K562 (cell line): Measurements from ENCODE around the gene CCDC15. TPM values are rescaled to one million over a fixed set of nuclear protein-coding genes. Genes with fewer than 3 reads are reported as not detected.

ENCODE experiments used
- ATAC-seq: fragments of 200-7000 bp; cut with Tn5 transposase; 3 replicates; pipeline ENCODE4 v1.9.1; 2020; ENCODE audit warnings: moderate library complexity
- BruUV-seq: library from RNA; stranded (reverse); fragments of 400-500 nt; replicated peaks from 2 replicates; lab custom pipeline; 2021; lab: Mats Ljungman, UMichigan
- CTCF ChIA-PET: fragments of 300-600 bp; formaldehyde crosslinking; extraction: SDS; loops from one replicate; lab custom pipeline; 2021; ENCODE audit warnings: low intra/inter-chr PET ratio; lab: Yijun Ruan, JAX
- POLR2A ChIA-PET: fragments of 300-600, 350-650 bp; sonication (Branson Sonifier 250); formaldehyde crosslinking; extraction: SDS; loops from one replicate; lab custom pipeline; 2021; ENCODE audit warnings: antibody characterized with exemption, inconsistent platforms; lab: Yijun Ruan, JAX
- DNase-seq, 4 experiments: peaks; one replicate each; pipeline versions ENCODE4 v3.0.0 to v3.0.0-alpha.2; 2011 to 2018; ENCODE audit warnings: low spot score in 3 of 4, mixed read lengths in 3 of 4; ENCODE audit errors: extremely low read depth in 1 of 4
- FAIRE-seq: peaks from 2 replicates; lab custom pipeline; 2011; peaks lifted over from hg19 to GRCh38; lab: Jason Lieb, UNC
- H2AFZ ChIP-seq: 2 replicates; pipeline ENCODE4 v1.6.0; 2011; ENCODE audit warnings: low read depth, low read length, control low read depth, inconsistent platforms
- H3K27ac ChIP-seq: fragments of 200-600 bp; 3 replicates; pipeline ENCODE4 v1.8.0; 2011; ENCODE audit warnings: low read depth, mild to moderate bottlenecking, control low read depth, inconsistent platforms, low read length, moderate library complexity, mixed read lengths; ENCODE audit errors: extremely low read depth
- H3K27me3 ChIP-seq, 2 experiments: fragments of 300-600 bp in 1 of 2; 2 replicates in 1 of 2; 3 replicates in 1 of 2; pipeline versions ENCODE4 v1.6.0 to v1.8.0; 2011; ENCODE audit warnings: inconsistent platforms in 2 of 2, low read length in 2 of 2, mild to moderate bottlenecking in 1 of 2, mixed read lengths in 1 of 2, moderate library complexity in 1 of 2; ENCODE audit not compliant: control insufficient read depth in 2 of 2, insufficient read depth in 2 of 2
- H3K36me3 ChIP-seq: fragments of 300-600 bp; 3 replicates; pipeline ENCODE4 v1.8.0; 2011; ENCODE audit warnings: mild to moderate bottlenecking, low read length, inconsistent platforms; ENCODE audit not compliant: control insufficient read depth, insufficient read depth
- H3K4me1 ChIP-seq, 2 experiments: fragments of 200-600 bp in 1 of 2; replicated peaks in 1 of 2; 2 replicates in 1 of 2; 3 replicates in 1 of 2; pipeline versions ENCODE4 v1.5.1 to v1.8.0; 2011; ENCODE audit warnings: inconsistent platforms in 2 of 2, low read length in 2 of 2, mild to moderate bottlenecking in 1 of 2, mixed read lengths in 1 of 2, moderate library complexity in 1 of 2; ENCODE audit not compliant: control insufficient read depth in 2 of 2, insufficient read depth in 2 of 2
- H3K4me2 ChIP-seq: 2 replicates; pipeline ENCODE4 v1.6.1; 2011; ENCODE audit warnings: low read length, control low read depth, inconsistent platforms, mixed read lengths; ENCODE audit not compliant: insufficient read depth
- H3K4me3 ChIP-seq: fragments of 200-600 bp; sonication (generic), shearing (Covaris generic); 2 replicates; pipeline ENCODE4 v1.5.1; 2016; ENCODE audit warnings: control low read depth, inconsistent platforms
- H3K79me2 ChIP-seq: fragments of 200-600 bp; 3 replicates; pipeline ENCODE4 v1.8.0; 2011; ENCODE audit warnings: low read length, inconsistent platforms; ENCODE audit not compliant: control insufficient read depth, insufficient read depth
- H3K9ac ChIP-seq, 2 experiments: 2 replicates each; pipeline versions ENCODE4 v1.6.0 to v1.6.1; 2011; ENCODE audit warnings: low read depth in 2 of 2, low read length in 2 of 2, control low read depth in 1 of 2, inconsistent platforms in 1 of 2, mild to moderate bottlenecking in 1 of 2, mixed read lengths in 1 of 2; ENCODE audit not compliant: insufficient read depth in 1 of 2
- H3K9me1 ChIP-seq: one replicate; pipeline ENCODE4 v1.6.0; 2011; ENCODE audit warnings: inconsistent platforms, mild to moderate bottlenecking, low read length, moderate library complexity; ENCODE audit not compliant: control insufficient read depth, insufficient read depth
- H3K9me3 ChIP-seq: replicated peaks from 2 replicates; pipeline ENCODE4 v1.5.1; 2011; ENCODE audit warnings: low read depth, low read length, inconsistent platforms; ENCODE audit not compliant: control insufficient read depth, insufficient read depth
- H4K20me1 ChIP-seq: replicated peaks from 2 replicates; pipeline ENCODE4 v1.6.1; 2011; ENCODE audit warnings: low read length, inconsistent platforms, mixed read lengths; ENCODE audit not compliant: control insufficient read depth, insufficient read depth
- FOS ChIP-seq: IDR thresholded peaks from 3 replicates; pipeline ENCODE4 v1.6.1; 2011; ENCODE audit not compliant: insufficient read length; ENCODE audit errors: extremely low read depth
- GTF2E2 ChIP-seq: fragments of 200-800 bp; sonication (Bioruptor generic); IDR thresholded peaks from 2 replicates; pipeline ENCODE4 v1.6.1; 2016; ENCODE audit warnings: missing genetic modification characterization, missing compliant biosample characterization
- MAFF ChIP-seq: IDR thresholded peaks from 2 replicates; pipeline ENCODE4 v1.6.1; 2012; ENCODE audit warnings: low read length, improper control_type of control experiment
- NCOA6 ChIP-seq: fragments of 450-650 bp; IDR thresholded peaks from 2 replicates; pipeline ENCODE4 v1.6.1; 2017; ENCODE audit warnings: mild to moderate bottlenecking
- ZBTB7A ChIP-seq: IDR thresholded peaks from 2 replicates; pipeline ENCODE4 v1.6.1; 2011; ENCODE audit warnings: low read depth, mild to moderate bottlenecking, low read length, moderate library complexity, borderline replicate concordance; ENCODE audit not compliant: control insufficient read depth
- ZC3H4 ChIP-seq: sonication (generic); formaldehyde crosslinking; IDR thresholded peaks from 2 replicates; pipeline ENCODE4 v1.9.0; 2021; ENCODE audit warnings: missing genetic modification reagents, borderline replicate concordance
- ZNF165 ChIP-seq: fragments of 250-450 bp; sonication (Bioruptor Pico); IDR thresholded peaks from 2 replicates; pipeline ENCODE4 v1.4.0; 2020; ENCODE audit warnings: borderline replicate concordance
- ZNF75A ChIP-seq: fragments of 450-650 bp; formaldehyde crosslinking; IDR thresholded peaks from 2 replicates; pipeline ENCODE4 v1.4.0; 2020; ENCODE audit warnings: mild to moderate bottlenecking
- ZNF766 ChIP-seq: fragments of 200-800 bp; sonication (Bioruptor generic); conservative IDR thresholded peaks from 2 replicates; pipeline ENCODE4 v1.6.1; 2016; ENCODE audit warnings: missing genetic modification characterization, missing compliant biosample characterization
- WGBS: fragments of 100-300 bp; shearing (Covaris generic); methylation state at CpG from one replicate; pipeline ENCODE4 v1.1.6; 2016; ENCODE audit warnings: low coverage, mixed read lengths; ENCODE audit not compliant: insufficient coverage; ENCODE audit errors: missing lambda C conversion rate; 5-methylcytosine and 5-hydroxymethylcytosine counted together
- in situ Hi-C: fragments of 300-500 bp; cut with MboI; formaldehyde crosslinking; loops from 4 replicates; pipeline ENCODE4 v1.15.0; 2018; ENCODE audit warnings: inconsistent platforms, mixed read lengths
- intact Hi-C: fragments of 100-400 bp; cut with micrococcal nuclease; formaldehyde crosslinking; loops from 2 replicates; pipeline ENCODE4 v1.14.2; 2022
- polyA plus RNA-seq, 8 experiments: library from polyadenylated mRNA; depleted of rRNA in 4 of 8; stranded (reverse) in 5 of 8; unstranded in 3 of 8; fragments of >200 nt; fragmentation: Nextera tagmentation in 2 of 8; fragmentation: Illumina TruSeq in 1 of 8; extraction: Ambion mirVana in 2 of 8; extraction: Trizol in 1 of 8; gene quantifications; 2 replicates each; pipeline versions ENCODE4 v1.2.1 to v1.2.3, GENCODE V29; 2011 to 2014; ENCODE audit warnings: inconsistent platforms in 1 of 8, missing spikeins in 1 of 8
- total RNA-seq, 7 experiments: library from RNA; depleted of rRNA in 6 of 7; stranded (reverse); fragments of >200 nt in 6 of 7; fragmentation: Illumina TruSeq in 2 of 7; extraction: Trizol in 2 of 7; gene quantifications; 2 replicates each; pipeline versions ENCODE4 v1.2.1 to v1.2.3, GENCODE V29; 2011 to 2021; ENCODE audit warnings: low replicate concordance in 1 of 7
- TF ChIP-seq, protein P1 (sequence below), 3 experiments: IDR thresholded peaks in 2 of 3; conservative IDR thresholded peaks in 1 of 3; 2 replicates each; pipeline ENCODE4 v1.5.1; 2011 to 2012; ENCODE audit warnings: low read length in 3 of 3, mild to moderate bottlenecking in 3 of 3, control low read depth in 2 of 3, improper control_type of control experiment in 1 of 3, inconsistent platforms in 1 of 3, low read depth in 1 of 3, mixed read lengths in 1 of 3, moderate library complexity in 1 of 3; ENCODE audit not compliant: insufficient read depth in 2 of 3

The CCDC15 gene
- total and polyA plus RNA-seq, 9 of the 15 experiments (the other 6 are each of a cell fraction or from before 2014, with no cell fraction given), result 1.9 to 9.2 (median 3.9) TPM

GRCh38 chr11:124930799-124931198 is 23.2 kb upstream of the CCDC15 start (continued):
- TF ChIP-seq ZNF766 (no peak), ZNF75A (no peak), FOS (no peak), NCOA6 (no peak), ZNF165 (CRISPR knock-in tag) (no peak), MAFF (no peak)
- TF ChIP-seq, all 486 proteins: peak for 0

- CTCF ChIA-PET, result no interaction called here
- H3K9me1 ChIP-seq, result no peaks in the 10 kb centered on the region
- FAIRE-seq (no peak), ATAC-seq (0 out of 3 replicates have a peak, but pooled peaks have one; percentile 41), DNase-seq (no peak)
- H2AFZ ChIP-seq, result no peak overlapping the region
- H3K9ac ChIP-seq, result no peak overlapping the region
- no peaks in the 10 kb centered on the region for H3K4me1 ChIP-seq
- no peaks in the 10 kb centered on the region for H4K20me1 ChIP-seq
- no peak overlapping the region for H3K4me2 ChIP-seq
- no peaks in the 10 kb centered on the region for H3K36me3 ChIP-seq
- POLR2A ChIA-PET, result interaction anchor here (0.6 kb wide), 1 partner anchor 177 kb away, joined by 3 read pairs; the partner anchor contains the start of gene TMEM218
- in situ Hi-C loops (no loop called here), intact Hi-C loops (no loop called here)
- no peaks in the 10 kb centered on the region for H3K79me2 ChIP-seq
- BruUV-seq, result no TSS peak
- 0% methylated on average over 4 of the region's 4 CpGs for WGBS
- peaks cover 20 to 30% of the 10 kb centered on the region in 2 experiments; a peak in 4 of 5 replicates for H3K27me3 ChIP-seq
- TF ChIP-seq ZBTB7A (no peak), GTF2E2 (no peak), ZC3H4 (CRISPR knock-in tag) (no peak)
- TF ChIP-seq, protein P1, sequence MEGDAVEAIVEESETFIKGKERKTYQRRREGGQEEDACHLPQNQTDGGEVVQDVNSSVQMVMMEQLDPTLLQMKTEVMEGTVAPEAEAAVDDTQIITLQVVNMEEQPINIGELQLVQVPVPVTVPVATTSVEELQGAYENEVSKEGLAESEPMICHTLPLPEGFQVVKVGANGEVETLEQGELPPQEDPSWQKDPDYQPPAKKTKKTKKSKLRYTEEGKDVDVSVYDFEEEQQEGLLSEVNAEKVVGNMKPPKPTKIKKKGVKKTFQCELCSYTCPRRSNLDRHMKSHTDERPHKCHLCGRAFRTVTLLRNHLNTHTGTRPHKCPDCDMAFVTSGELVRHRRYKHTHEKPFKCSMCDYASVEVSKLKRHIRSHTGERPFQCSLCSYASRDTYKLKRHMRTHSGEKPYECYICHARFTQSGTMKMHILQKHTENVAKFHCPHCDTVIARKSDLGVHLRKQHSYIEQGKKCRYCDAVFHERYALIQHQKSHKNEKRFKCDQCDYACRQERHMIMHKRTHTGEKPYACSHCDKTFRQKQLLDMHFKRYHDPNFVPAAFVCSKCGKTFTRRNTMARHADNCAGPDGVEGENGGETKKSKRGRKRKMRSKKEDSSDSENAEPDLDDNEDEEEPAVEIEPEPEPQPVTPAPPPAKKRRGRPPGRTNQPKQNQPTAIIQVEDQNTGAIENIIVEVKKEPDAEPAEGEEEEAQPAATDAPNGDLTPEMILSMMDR (IDR thresholded peaks at IDR 0.05 in 2 of 3, conservative IDR thresholded peaks at IDR 0.05 in 1 of 3; ENCODE audit: insufficient read depth in 2 of 3, low read depth in 1 of 3, low read length in 3 of 3), result peak in 2 of 3 experiments; percentile 17 to 25; a peak in 2 of 6 replicates
- H3K27ac ChIP-seq, result no peak overlapping the region
- H3K4me3 ChIP-seq, result no peak overlapping the region
- no peaks in the 10 kb centered on the region for H3K9me3 ChIP-seq
Observed at GRCh38 chr11:124934862-124935547, 19.0 kb upstream of the CCDC15 start.
